Astrocyte (in vitro differentiated cells and primary cell): Measurements from ENCODE around the gene ASTN1. TPM values are rescaled to one million over a fixed set of nuclear protein-coding genes. Genes with fewer than 3 reads are reported as not detected.

Experiments used
- DNase-seq: peaks from one replicate; pipeline ENCODE4 v3.0.0-alpha.2; 2010; ENCODE audit warnings: low read depth
- FAIRE-seq: peaks from 2 replicates; lab custom pipeline; 2011; peaks lifted over from hg19 to GRCh38; lab: Jason Lieb, UNC
- H2AFZ ChIP-seq: 2 replicates; pipeline ENCODE4 v1.6.0; 2012; ENCODE audit warnings: low read depth, low read length, inconsistent platforms
- H3K27ac ChIP-seq: 2 replicates; pipeline ENCODE4 v1.5.1; 2011; ENCODE audit warnings: low read depth, low read length, inconsistent platforms
- H3K27me3 ChIP-seq: 2 replicates; pipeline ENCODE4 v1.6.0; 2011; ENCODE audit warnings: low read length, inconsistent platforms; ENCODE audit not compliant: insufficient read depth
- H3K36me3 ChIP-seq: 2 replicates; pipeline ENCODE4 v1.5.1; 2011; ENCODE audit warnings: low read length, inconsistent platforms; ENCODE audit not compliant: insufficient read depth
- H3K4me1 ChIP-seq: 2 replicates; pipeline ENCODE4 v1.5.1; 2011; ENCODE audit warnings: low read length, inconsistent platforms; ENCODE audit not compliant: insufficient read depth
- H3K4me2 ChIP-seq: 2 replicates; pipeline ENCODE4 v1.6.0; 2012; ENCODE audit warnings: low read length, inconsistent platforms
- H3K4me3 ChIP-seq: 2 replicates; pipeline ENCODE4 v1.5.1; 2011; ENCODE audit warnings: low read depth, mild to moderate bottlenecking, low read length, inconsistent platforms; ENCODE audit not compliant: insufficient read depth
- H3K79me2 ChIP-seq: 2 replicates; pipeline ENCODE4 v1.6.0; 2012; ENCODE audit warnings: mild to moderate bottlenecking, low read length, inconsistent platforms; ENCODE audit not compliant: insufficient read depth
- H3K9ac ChIP-seq: 2 replicates; pipeline ENCODE4 v1.6.0; 2012; ENCODE audit warnings: mild to moderate bottlenecking, low read length, inconsistent platforms
- H3K9me3 ChIP-seq: 2 replicates; pipeline ENCODE4 v1.5.1; 2012; ENCODE audit warnings: low read depth, mild to moderate bottlenecking, low read length, inconsistent platforms; ENCODE audit not compliant: insufficient read depth
- H4K20me1 ChIP-seq: 2 replicates; pipeline ENCODE4 v1.6.0; 2012; ENCODE audit warnings: low read length, inconsistent platforms; ENCODE audit not compliant: insufficient read depth
- H3K27ac Mint-ChIP-seq: one replicate; pipeline ENCODE4 v1.8.0; 2021; ENCODE audit warnings: mild to moderate bottlenecking, mixed read lengths; ENCODE audit not compliant: unreplicated experiment
- H3K27me3 Mint-ChIP-seq: one replicate; pipeline ENCODE4 v1.8.0; 2021; ENCODE audit warnings: low read depth, mixed read lengths; ENCODE audit not compliant: unreplicated experiment
- H3K36me3 Mint-ChIP-seq: one replicate; pipeline ENCODE4 v1.8.0; 2021; ENCODE audit warnings: low read depth, mixed read lengths; ENCODE audit not compliant: unreplicated experiment
- H3K4me1 Mint-ChIP-seq: one replicate; pipeline ENCODE4 v1.8.0; 2021; ENCODE audit warnings: low read depth, mixed read lengths; ENCODE audit not compliant: unreplicated experiment
- H3K4me3 Mint-ChIP-seq: one replicate; pipeline ENCODE4 v1.8.0; 2021; ENCODE audit warnings: mild to moderate bottlenecking, moderate library complexity, mixed read lengths; ENCODE audit not compliant: unreplicated experiment
- H3K9me3 Mint-ChIP-seq: one replicate; pipeline ENCODE4 v1.8.0; 2021; ENCODE audit warnings: mild to moderate bottlenecking, mixed read lengths; ENCODE audit not compliant: unreplicated experiment
- CTCF ChIP-seq: IDR thresholded peaks from 2 replicates; pipeline ENCODE4 v1.5.1; 2011; ENCODE audit warnings: low read depth, mild to moderate bottlenecking, inconsistent platforms, low read length, moderate library complexity; ENCODE audit not compliant: insufficient read depth
- EZH2 ChIP-seq: IDR thresholded peaks from 2 replicates; pipeline ENCODE4 v1.6.1; 2012; ENCODE audit warnings: mild to moderate bottlenecking, low read length, inconsistent platforms; ENCODE audit not compliant: insufficient read depth
- total RNA-seq: library from RNA; stranded (reverse); gene quantifications from 2 replicates; pipeline ENCODE4 v1.2.1, GENCODE V29; 2021

Gene ASTN1
- total RNA-seq, 1 donor from 2014 or later, result 0.50 TPM

GRCh38 chr1:177200290-177200689, 35.8 kb upstream of the ASTN1 start:
- H3K9me3 Mint-ChIP-seq, result no peaks in the 10 kb centered on the region
- H3K36me3 Mint-ChIP-seq, result no peaks in the 10 kb centered on the region
- no peak for DNase-seq
- no peak overlapping the region for H3K27ac Mint-ChIP-seq
- no peak for FAIRE-seq
- Histone ChIP-seq H3K4me1 (no peaks in the 10 kb centered on the region), H3K36me3 (no peaks in the 10 kb centered on the region), H3K9me3 (no peaks in the 10 kb centered on the region), H3K4me3 (no peak overlapping the region), H3K27me3 (no peaks in the 10 kb centered on the region), H3K4me2 (no peak overlapping the region), H4K20me1 (no peaks in the 10 kb centered on the region), H3K27ac (no peak overlapping the region), H2AFZ (no peak overlapping the region), H3K9ac (no peak overlapping the region), H3K79me2 (no peaks in the 10 kb centered on the region)
- TF ChIP-seq CTCF (no peak), EZH2 (no peak)
- no peak overlapping the region for H3K4me3 Mint-ChIP-seq
- no peaks in the 10 kb centered on the region for H3K27me3 Mint-ChIP-seq
- no peaks in the 10 kb centered on the region for H3K4me1 Mint-ChIP-seq

GRCh38 chr1:177198243-177198642, 33.7 kb upstream of the ASTN1 start:
- Mint-ChIP-seq H3K9me3 (no peaks in the 10 kb centered on the region), H3K4me1 (no peaks in the 10 kb centered on the region), H3K4me3 (no peak overlapping the region), H3K27me3 (peaks cover 12% of the 10 kb centered on the region), H3K27ac (no peak overlapping the region), H3K36me3 (no peaks in the 10 kb centered on the region)
- Histone ChIP-seq H4K20me1 (no peaks in the 10 kb centered on the region), H3K27me3 (no peaks in the 10 kb centered on the region), H3K27ac (no peak overlapping the region), H3K36me3 (no peaks in the 10 kb centered on the region), H3K4me2 (no peak overlapping the region), H3K4me3 (no peak overlapping the region), H2AFZ (no peak overlapping the region), H3K9ac (no peak overlapping the region), H3K4me1 (no peaks in the 10 kb centered on the region), H3K79me2 (no peaks in the 10 kb centered on the region), H3K9me3 (no peaks in the 10 kb centered on the region)
- FAIRE-seq (no peak), DNase-seq (no peak)
- no peak for TF ChIP-seq EZH2
- no peak for TF ChIP-seq CTCF

- Histone ChIP-seq H2AFZ (no peak overlapping the region), H4K20me1 (no peaks in the 10 kb centered on the region), H3K9ac (no peak overlapping the region), H3K27ac (no peak overlapping the region), H3K4me1 (no peaks in the 10 kb centered on the region), H3K4me2 (no peak overlapping the region), H3K36me3 (no peaks in the 10 kb centered on the region), H3K27me3 (peaks cover 2% of the 10 kb centered on the region), H3K79me2 (no peaks in the 10 kb centered on the region), H3K4me3 (no peak overlapping the region), H3K9me3 (no peaks in the 10 kb centered on the region)
- H3K4me1 Mint-ChIP-seq, result no peaks in the 10 kb centered on the region
- DNase-seq (no peak), FAIRE-seq (no peak)
- H3K9me3 Mint-ChIP-seq, result no peaks in the 10 kb centered on the region
- no peaks in the 10 kb centered on the region for H3K36me3 Mint-ChIP-seq
- H3K27me3 Mint-ChIP-seq, result peaks cover 22% of the 10 kb centered on the region
- TF ChIP-seq EZH2 (no peak), CTCF (no peak)
- H3K27ac Mint-ChIP-seq, result no peak overlapping the region
- H3K4me3 Mint-ChIP-seq, result no peak overlapping the region
Observed at GRCh38 chr1:177190308-177190970, 25.9 kb upstream of the ASTN1 start.
